Ovary (tissue), 9 donors: Measurements from ENCODE around the gene LRRN3. TPM values are rescaled to one million over a fixed set of nuclear protein-coding genes. Genes with fewer than 3 reads are reported as not detected.

Experiments
- DNase-seq, 5 donors: peaks; one replicate each; pipeline ENCODE4 v3.0.0-alpha.2; 2019 to 2020
- H3K27ac ChIP-seq, 2 donors: fragments of 200-600 bp; one replicate each; pipeline versions ENCODE4 v1.5.1 to v1.8.0; 2019 to 2022
- H3K27me3 ChIP-seq: fragments of 200-600 bp; one replicate; pipeline ENCODE4 v1.8.0; 2022
- H3K36me3 ChIP-seq: fragments of 200-600 bp; sonication (generic); one replicate; pipeline ENCODE4 v1.5.1; 2019
- H3K4me1 ChIP-seq: one replicate; pipeline ENCODE4 v1.8.1; 2013; ENCODE audit warnings: mild to moderate bottlenecking, moderate library complexity; ENCODE audit not compliant: insufficient read depth
- H3K4me3 ChIP-seq: fragments of 200-600 bp; sonication (generic); one replicate; pipeline ENCODE4 v1.5.1; 2017
- H3K9me3 ChIP-seq, 2 donors: fragments of 200-600 bp in 1 of 2; sonication (generic) in 1 of 2; one replicate each; pipeline versions ENCODE4 v1.5.1 to v1.8.1; 2013 to 2019; ENCODE audit warnings: mild to moderate bottlenecking in 1 of 2, moderate library complexity in 1 of 2
- EP300 ChIP-seq: sonication (generic); formaldehyde crosslinking; IDR thresholded peaks from one replicate; pipeline ENCODE4 v1.6.1; 2017; ENCODE audit warnings: antibody characterized with exemption
- POLR2A ChIP-seq: fragments of 450-650 bp; IDR thresholded peaks from one replicate; pipeline ENCODE4 v1.6.1; 2017; ENCODE audit warnings: antibody characterized with exemption, mild to moderate bottlenecking, moderate library complexity
- WGBS, 3 donors: extraction: QIAGEN DNeasy Blood & Tissue Kit in 1 of 3; methylation state at CpG; one replicate each; pipeline versions ENCODE4 v1.1.5 to v1.1.7; 2013 to 2017; 5-methylcytosine and 5-hydroxymethylcytosine counted together
- intact Hi-C, 4 donors: fragments of 100-400 bp; cut with DNase I; formaldehyde crosslinking; loops; one replicate each; pipeline versions ENCODE4 v1.11.0 to v1.15.1; 2022 to 2023
- polyA plus RNA-seq, 2 donors: library from polyadenylated mRNA; stranded (reverse); fragments of 200-250 nt in 1 of 2; fragments of 350-450 nt in 1 of 2; fragmentation: Illumina TruSeq in 1 of 2; extraction: RNeasy Lipid Tissue Mini Kit (QIAGEN cat#74804) in 1 of 2; gene quantifications; one replicate each; pipeline ENCODE4 v1.2.3, GENCODE V29; 2013 to 2014
- total RNA-seq, 7 donors: library from RNA; depleted of rRNA in 2 of 7; stranded (reverse); fragments of >200 nt in 2 of 7; fragmentation: NEBNext Ultra II Directional in 3 of 7; extraction: Animal tissue kit (Norgen Biotek cat#: 25700) in 3 of 7; gene quantifications; one replicate each; pipeline versions ENCODE4 v1.1.0 to v1.2.4, GENCODE V29; 2016 to 2023
- TF ChIP-seq, protein P1 (sequence below), 3 donors: fragments of 450-650 bp in 2 of 3; fragments of 200-600 bp in 1 of 3; IDR thresholded peaks; one replicate each; pipeline versions ENCODE4 v1.5.1 to v1.8.0; 2016 to 2022; ENCODE audit warnings: antibody characterized with exemption in 3 of 3, mild to moderate bottlenecking in 1 of 3
- donor health status: DM: no; HTN: no; CAD: no; lungs with moderate emphysema.
- donor health status: DM: no; HTN: no; CAD: no.
- donor health status: Bipolar disorder and iron deficiency.
- donor health status: DM: yes; HTN: yes; CAD: no.
- donor health status: DM: no; HTN: no; CAD: no.
- donor health status: DM: yes; HTN: yes; CAD: no.

The LRRN3 gene
- total and polyA plus RNA-seq, 9 donors: 0.24 to 5.3 (median 1.1) TPM

- H3K27me3 ChIP-seq: no peaks in the 10 kb centered on the region
- no peaks in the 10 kb centered on the region for H3K36me3 ChIP-seq
- no peak for DNase-seq
- TF ChIP-seq POLR2A: no peak
- TF ChIP-seq, protein P1, sequence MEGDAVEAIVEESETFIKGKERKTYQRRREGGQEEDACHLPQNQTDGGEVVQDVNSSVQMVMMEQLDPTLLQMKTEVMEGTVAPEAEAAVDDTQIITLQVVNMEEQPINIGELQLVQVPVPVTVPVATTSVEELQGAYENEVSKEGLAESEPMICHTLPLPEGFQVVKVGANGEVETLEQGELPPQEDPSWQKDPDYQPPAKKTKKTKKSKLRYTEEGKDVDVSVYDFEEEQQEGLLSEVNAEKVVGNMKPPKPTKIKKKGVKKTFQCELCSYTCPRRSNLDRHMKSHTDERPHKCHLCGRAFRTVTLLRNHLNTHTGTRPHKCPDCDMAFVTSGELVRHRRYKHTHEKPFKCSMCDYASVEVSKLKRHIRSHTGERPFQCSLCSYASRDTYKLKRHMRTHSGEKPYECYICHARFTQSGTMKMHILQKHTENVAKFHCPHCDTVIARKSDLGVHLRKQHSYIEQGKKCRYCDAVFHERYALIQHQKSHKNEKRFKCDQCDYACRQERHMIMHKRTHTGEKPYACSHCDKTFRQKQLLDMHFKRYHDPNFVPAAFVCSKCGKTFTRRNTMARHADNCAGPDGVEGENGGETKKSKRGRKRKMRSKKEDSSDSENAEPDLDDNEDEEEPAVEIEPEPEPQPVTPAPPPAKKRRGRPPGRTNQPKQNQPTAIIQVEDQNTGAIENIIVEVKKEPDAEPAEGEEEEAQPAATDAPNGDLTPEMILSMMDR (IDR thresholded peaks at IDR 0.05): no peak
- intact Hi-C loops: no loop called here
- H3K27ac ChIP-seq: no peak overlapping the region
- H3K9me3 ChIP-seq: no peaks in the 10 kb centered on the region
- 88 to 90% (median 89%) methylated on average over 3 of the region's 3 CpGs for WGBS, 3 donors
- H3K4me3 ChIP-seq: no peak overlapping the region
- H3K4me1 ChIP-seq: peaks cover 1% of the 10 kb centered on the region
Observed at GRCh38 chr7:111096997-111097396, 6.1 kb downstream of the LRRN3 start.

DNA sequence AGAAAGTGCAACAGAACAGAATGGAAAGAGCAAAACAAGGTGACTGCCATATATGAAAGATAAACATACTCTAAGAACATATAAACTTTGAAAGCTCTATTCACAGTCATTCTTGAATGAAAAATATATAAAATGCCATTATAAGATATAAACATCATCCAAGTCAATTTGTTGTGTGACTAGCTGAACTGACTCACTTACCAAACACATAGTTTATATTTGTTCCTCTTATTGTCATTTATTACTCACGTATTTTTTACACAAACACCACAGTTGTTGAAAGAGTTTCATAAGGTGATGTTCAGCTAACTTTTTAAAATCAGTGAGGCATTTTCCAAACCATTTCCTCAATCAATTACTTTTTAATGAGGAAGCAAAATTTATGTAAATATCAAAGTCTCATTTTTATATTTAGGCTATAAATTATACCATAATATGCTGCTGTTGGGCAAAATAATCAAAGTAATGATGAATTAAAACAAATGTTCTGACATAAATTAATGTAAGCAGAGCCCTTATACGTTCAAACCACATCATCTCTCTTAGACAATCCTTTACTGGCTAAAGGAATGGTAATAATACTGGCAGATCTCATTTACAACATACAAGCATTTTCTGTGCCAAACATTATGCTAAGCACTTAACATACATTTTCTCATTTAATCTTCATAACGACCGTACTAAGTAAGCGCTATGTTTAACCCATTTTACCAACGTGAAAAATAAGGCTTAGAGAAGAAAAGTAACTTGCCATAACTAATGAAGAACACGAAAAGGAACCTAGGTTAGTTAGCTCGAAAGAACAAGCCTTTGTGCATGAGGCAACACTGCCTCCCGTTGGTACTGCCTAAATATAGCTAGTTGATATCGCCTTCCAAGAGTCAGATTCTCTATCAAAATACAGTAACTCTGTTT lies 7.3 kb downstream of the LRRN3 start:
- intact Hi-C loops: no loop called here
- Histone ChIP-seq H3K27me3 (no peaks in the 10 kb centered on the region), H3K27ac (no peak overlapping the region), H3K4me3 (no peak overlapping the region), H3K4me1 (peaks cover 1% of the 10 kb centered on the region), H3K9me3 (no peaks in the 10 kb centered on the region), H3K36me3 (no peaks in the 10 kb centered on the region)
- DNase-seq: peak in 2 of 5 donors; percentile 19 to 23
- TF ChIP-seq, protein P1 (IDR thresholded peaks at IDR 0.05): peak in 1 of 3 donors; percentile 25
- TF ChIP-seq POLR2A: no peak
- 62 to 64% (median 63%) methylated on average over 10 of the region's 10 CpGs for WGBS, 3 donors

GRCh38 chr7:111098926-111099250 lies 8.0 kb downstream of the LRRN3 start:
- TF ChIP-seq, protein P1 (IDR thresholded peaks at IDR 0.05): no peak
- no peak for TF ChIP-seq POLR2A
- no peak for TF ChIP-seq EP300
- no peaks in the 10 kb centered on the region for H3K9me3 ChIP-seq
- H3K4me3 ChIP-seq: no peak overlapping the region
- no peak for DNase-seq
- no peak overlapping the region for H3K27ac ChIP-seq
- H3K36me3 ChIP-seq: no peaks in the 10 kb centered on the region
- 21 to 32% (median 32%) methylated on average over 1 of the region's 1 CpG for WGBS, 3 donors
- intact Hi-C loops: no loop called here
- peaks cover 1% of the 10 kb centered on the region for H3K4me1 ChIP-seq
- no peaks in the 10 kb centered on the region for H3K27me3 ChIP-seq

GRCh38 chr7:111101856-111102646 lies 11.1 kb downstream of the LRRN3 start:
- TF ChIP-seq POLR2A (no peak), EP300 (no peak)
- TF ChIP-seq, protein P1 (IDR thresholded peaks at IDR 0.05): no peak
- H3K4me1 ChIP-seq: peaks cover under 1% of the 10 kb centered on the region
- H3K36me3 ChIP-seq: no peaks in the 10 kb centered on the region
- WGBS, 3 donors: 97 to 100% (median 97%) methylated on average over 1 of the region's 1 CpG
- H3K9me3 ChIP-seq: no peaks in the 10 kb centered on the region
- H3K27ac ChIP-seq: no peak overlapping the region
- intact Hi-C loops: no loop called here
- DNase-seq: no peak
- no peaks in the 10 kb centered on the region for H3K27me3 ChIP-seq
- H3K4me3 ChIP-seq: no peak overlapping the region
